HepG2 (cell line): Measurements from ENCODE around the gene NUP54. TPM values are rescaled to one million over a fixed set of nuclear protein-coding genes. Genes with fewer than 3 reads are reported as not detected.

Experiments
- BCL3 ChIP-seq: sonication (generic); formaldehyde crosslinking; IDR thresholded peaks from 2 replicates; pipeline ENCODE4 v1.5.1; 2020; ENCODE audit warnings: mild to moderate bottlenecking, missing genetic modification reagents, moderate library complexity
- BCLAF1 ChIP-seq: fragments of 450-650 bp; IDR thresholded peaks from 2 replicates; pipeline ENCODE4 v1.6.1; 2017; ENCODE audit warnings: mild to moderate bottlenecking
- CREM ChIP-seq, 2 experiments: sonication (generic) in 1 of 2; formaldehyde crosslinking in 1 of 2; IDR thresholded peaks; 2 replicates each; pipeline versions ENCODE4 v1.4.0 to v1.6.1; 2016 to 2020; ENCODE audit warnings: antibody characterized with exemption in 1 of 2, mild to moderate bottlenecking in 1 of 2, missing genetic modification reagents in 1 of 2
- FOXM1 ChIP-seq: sonication (generic); formaldehyde crosslinking; IDR thresholded peaks from 2 replicates; pipeline ENCODE4 v1.5.0; 2020; ENCODE audit warnings: missing genetic modification reagents
- IRX3 ChIP-seq: sonication (generic); formaldehyde crosslinking; IDR thresholded peaks from 2 replicates; pipeline ENCODE4 v1.8.1; 2023; ENCODE audit warnings: mild to moderate bottlenecking, low read depth, missing genetic modification reagents, borderline replicate concordance
- MIXL1 ChIP-seq: IDR thresholded peaks from 2 replicates; pipeline ENCODE4 v1.6.1; 2016
- MYC ChIP-seq: sonication (generic); formaldehyde crosslinking; IDR thresholded peaks from 2 replicates; pipeline ENCODE4 v1.9.0; 2021; ENCODE audit warnings: missing genetic modification reagents, borderline replicate concordance
- STAT5B ChIP-seq: sonication (generic); formaldehyde crosslinking; IDR thresholded peaks from 2 replicates; pipeline ENCODE4 v1.4.0; 2020; ENCODE audit warnings: missing genetic modification reagents
- TBL1XR1 ChIP-seq: fragments of 150-350 bp; IDR thresholded peaks from 2 replicates; pipeline ENCODE4 v1.6.1; 2014; ENCODE audit warnings: borderline replicate concordance, low read length; ENCODE audit not compliant: partially characterized antibody
- ZC3H4 ChIP-seq: sonication (generic); formaldehyde crosslinking; IDR thresholded peaks from 2 replicates; pipeline ENCODE4 v1.4.0; 2020; ENCODE audit warnings: missing genetic modification reagents, borderline replicate concordance
- ZNF142 ChIP-seq: sonication (generic); formaldehyde crosslinking; IDR thresholded peaks from 2 replicates; pipeline ENCODE4 v1.4.0; 2020; ENCODE audit warnings: missing genetic modification reagents
- ZNF207 ChIP-seq: fragments of 450-650 bp; IDR thresholded peaks from 2 replicates; pipeline ENCODE4 v1.6.1; 2016; ENCODE audit warnings: antibody characterized with exemption, borderline replicate concordance
- ZNF547 ChIP-seq: sonication (generic); formaldehyde crosslinking; IDR thresholded peaks from 2 replicates; pipeline ENCODE4 v1.5.1; 2020; ENCODE audit warnings: mild to moderate bottlenecking, missing genetic modification reagents
- ZNF563 ChIP-seq: sonication (generic); formaldehyde crosslinking; IDR thresholded peaks from 2 replicates; pipeline ENCODE4 v1.8.0; 2022; ENCODE audit warnings: mild to moderate bottlenecking, moderate library complexity, missing genetic modification reagents
- ZNF644 ChIP-seq: IDR thresholded peaks from 2 replicates; pipeline ENCODE4 v1.6.1; 2016; ENCODE audit warnings: low read depth
- ZNF792 ChIP-seq: IDR thresholded peaks from 2 replicates; pipeline ENCODE4 v1.6.1; 2016
- ZSCAN21 ChIP-seq: sonication (generic); formaldehyde crosslinking; IDR thresholded peaks from 2 replicates; pipeline ENCODE4 v1.8.0; 2022; ENCODE audit warnings: mild to moderate bottlenecking, missing genetic modification reagents, moderate library complexity, borderline replicate concordance
- ZUFSP ChIP-seq: sonication (generic); formaldehyde crosslinking; IDR thresholded peaks from 2 replicates; pipeline ENCODE4 v1.9.0; 2021; ENCODE audit warnings: missing genetic modification reagents, mild to moderate bottlenecking, borderline replicate concordance
- polyA plus RNA-seq, 8 experiments: library from polyadenylated mRNA; depleted of rRNA in 3 of 8; stranded (reverse) in 7 of 8; unstranded in 1 of 8; fragments of >200 nt; fragmentation: Illumina TruSeq in 4 of 8; extraction: Trizol in 4 of 8; gene quantifications; 2 replicates each; pipeline versions ENCODE4 v1.2.1 to v1.2.3, GENCODE V29; 2011 to 2016; ENCODE audit warnings: low read depth in 4 of 8, missing spikeins in 1 of 8, mixed read lengths in 1 of 8; ENCODE audit not compliant: insufficient read depth in 1 of 8
- total RNA-seq, 5 experiments: library from RNA; depleted of rRNA; stranded (reverse); fragments of >200 nt; fragmentation: Illumina TruSeq; extraction: Trizol; gene quantifications; 2 replicates each; pipeline ENCODE4 v1.2.3, GENCODE V29; 2016; ENCODE audit warnings: low read depth in 1 of 5

Gene NUP54
- total and polyA plus RNA-seq, 2 of the 13 experiments (the other 11 are each of a cell fraction or from before 2014, with no cell fraction given), result 36.1 to 69.3 TPM

- TF ChIP-seq ZC3H4 (CRISPR knock-in tag) (no peak), ZNF547 (CRISPR knock-in tag) (peak; percentile 93), TBL1XR1 (peak; percentile 64), IRX3 (peak; percentile 78; the same call in 1 of the 2 replicates), ZUFSP (CRISPR knock-in tag) (no peak), ZSCAN21 (CRISPR knock-in tag) (peak; percentile 72), ZNF563 (CRISPR knock-in tag) (peak; percentile 94), FOXM1 (CRISPR knock-in tag) (no peak), ZNF142 (peak; percentile 81; the same call in 1 of the 2 replicates), MYC (peak; percentile 77), CREM (IDR thresholded peaks at IDR 0.05) (peak; percentile 87), CREM (CRISPR knock-in tag; IDR thresholded peaks at IDR 0.05) (no peak), MIXL1 (CRISPR knock-in tag) (peak; percentile 85), BCL3 (peak; percentile 83), ZNF207 (no peak), ZNF792 (CRISPR knock-in tag) (peak; percentile 92), ZNF644 (no peak), BCLAF1 (no peak), STAT5B (CRISPR knock-in tag) (0 out of 2 replicates have a peak, but pooled peaks have one; percentile 23)
Measured at GRCh38 chr4:76148142-76148865, at the start of gene NUP54 (continued).
